GM12878 (cell line): ENCODE data around the gene FBXW10B. TPM values are rescaled to one million over a fixed set of nuclear protein-coding genes. Genes with fewer than 3 reads are reported as not detected.

Source experiments
- CREM ChIP-seq: IDR thresholded peaks from 2 replicates; pipeline ENCODE4 v1.6.1; 2014; ENCODE audit warnings: antibody characterized with exemption, low read depth
- HDAC2 ChIP-seq: fragments of 200-600 bp; sonication (generic); IDR thresholded peaks from 2 replicates; pipeline ENCODE4 v1.6.1; 2017
- IRF3 ChIP-seq: fragments of 450-650 bp; IDR thresholded peaks from 2 replicates; pipeline ENCODE4 v1.6.1; 2014; ENCODE audit warnings: mild to moderate bottlenecking
- LARP7 ChIP-seq: fragments of 450-650 bp; IDR thresholded peaks from 2 replicates; pipeline ENCODE4 v1.6.1; 2017; ENCODE audit warnings: mild to moderate bottlenecking
- MLLT1 ChIP-seq: fragments of 450-650 bp; IDR thresholded peaks from 2 replicates; pipeline ENCODE4 v1.6.1; 2016; ENCODE audit warnings: mild to moderate bottlenecking
- NR2C2 ChIP-seq: IDR thresholded peaks from 2 replicates; pipeline ENCODE4 v1.6.1; 2011; ENCODE audit warnings: borderline replicate concordance, low read depth; ENCODE audit not compliant: control insufficient read depth, insufficient read length
- POLR2AphosphoS5 ChIP-seq: IDR thresholded peaks from 2 replicates; pipeline ENCODE4 v1.6.1; 2011; ENCODE audit warnings: mild to moderate bottlenecking, low read length, inconsistent platforms
- POU2F2 ChIP-seq: IDR thresholded peaks from 3 replicates; pipeline ENCODE4 v1.6.1; 2011; ENCODE audit warnings: low read depth, mild to moderate bottlenecking, low read length, borderline replicate concordance
- RCOR1 ChIP-seq: conservative IDR thresholded peaks from 2 replicates; pipeline ENCODE4 v1.6.1; 2012; ENCODE audit warnings: low read depth, low read length, improper control_type of control experiment
- TAF1 ChIP-seq: IDR thresholded peaks from 2 replicates; pipeline ENCODE4 v1.6.1; 2011; ENCODE audit warnings: mild to moderate bottlenecking, low read depth, low read length, borderline replicate concordance
- ZSCAN29 ChIP-seq: fragments of 450-650 bp; IDR thresholded peaks from 2 replicates; pipeline ENCODE4 v1.6.1; 2017; ENCODE audit warnings: mild to moderate bottlenecking, moderate library complexity
- polyA plus RNA-seq, 11 experiments: library from polyadenylated mRNA; depleted of rRNA in 4 of 11; unstranded in 6 of 11; stranded (reverse) in 5 of 11; fragments of >200 nt; fragmentation: Nextera tagmentation in 4 of 11; fragmentation: Illumina TruSeq in 1 of 11; extraction: Ambion mirVana in 4 of 11; extraction: Trizol in 1 of 11; gene quantifications; 1 replicate in 1 of 11; 2 replicates in 10 of 11; pipeline versions ENCODE4 v1.2.1 to v1.2.3, GENCODE V29; 2011 to 2016; ENCODE audit warnings: inconsistent platforms in 2 of 11, missing spikeins in 2 of 11, low read depth in 1 of 11
- total RNA-seq, 4 experiments: library from RNA; depleted of rRNA in 3 of 4; stranded (reverse); fragments of >200 nt in 3 of 4; fragmentation: Illumina TruSeq in 1 of 4; extraction: Trizol in 1 of 4; gene quantifications; 2 replicates each; pipeline versions ENCODE4 v1.2.1 to v1.2.3, GENCODE V29; 2013 to 2021
- TF ChIP-seq, protein P1 (sequence below): IDR thresholded peaks from 2 replicates; pipeline ENCODE4 v1.6.1; 2011; ENCODE audit warnings: mild to moderate bottlenecking, low read depth, low read length, moderate library complexity; ENCODE audit not compliant: insufficient replicate concordance
- TF ChIP-seq, protein P2 (sequence below): IDR thresholded peaks from 2 replicates; pipeline ENCODE4 v1.6.1; 2012; ENCODE audit warnings: low read depth, low read length, improper control_type of control experiment

Gene FBXW10B
- total and polyA plus RNA-seq, 10 of the 15 experiments (the other 5 are each of a cell fraction or from before 2014, with no cell fraction given): 0.04 to 0.19 (median 0.11) TPM; not detected in 5

GRCh38 chr17:15658296-15658695 lies 38.8 kb upstream of the FBXW10B start (continued):
- TF ChIP-seq MLLT1 (no peak), POU2F2 (no peak), TAF1 (no peak), IRF3 (no peak), CREM (no peak), RCOR1 (no peak), POLR2AphosphoS5 (no peak), LARP7 (no peak), NR2C2 (no peak), HDAC2 (no peak), ZSCAN29 (no peak)
- TF ChIP-seq, protein P1, sequence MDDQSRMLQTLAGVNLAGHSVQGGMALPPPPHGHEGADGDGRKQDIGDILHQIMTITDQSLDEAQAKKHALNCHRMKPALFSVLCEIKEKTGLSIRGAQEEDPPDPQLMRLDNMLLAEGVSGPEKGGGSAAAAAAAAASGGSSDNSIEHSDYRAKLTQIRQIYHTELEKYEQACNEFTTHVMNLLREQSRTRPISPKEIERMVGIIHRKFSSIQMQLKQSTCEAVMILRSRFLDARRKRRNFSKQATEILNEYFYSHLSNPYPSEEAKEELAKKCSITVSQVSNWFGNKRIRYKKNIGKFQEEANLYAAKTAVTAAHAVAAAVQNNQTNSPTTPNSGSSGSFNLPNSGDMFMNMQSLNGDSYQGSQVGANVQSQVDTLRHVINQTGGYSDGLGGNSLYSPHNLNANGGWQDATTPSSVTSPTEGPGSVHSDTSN: no peak
- TF ChIP-seq, protein P2, sequence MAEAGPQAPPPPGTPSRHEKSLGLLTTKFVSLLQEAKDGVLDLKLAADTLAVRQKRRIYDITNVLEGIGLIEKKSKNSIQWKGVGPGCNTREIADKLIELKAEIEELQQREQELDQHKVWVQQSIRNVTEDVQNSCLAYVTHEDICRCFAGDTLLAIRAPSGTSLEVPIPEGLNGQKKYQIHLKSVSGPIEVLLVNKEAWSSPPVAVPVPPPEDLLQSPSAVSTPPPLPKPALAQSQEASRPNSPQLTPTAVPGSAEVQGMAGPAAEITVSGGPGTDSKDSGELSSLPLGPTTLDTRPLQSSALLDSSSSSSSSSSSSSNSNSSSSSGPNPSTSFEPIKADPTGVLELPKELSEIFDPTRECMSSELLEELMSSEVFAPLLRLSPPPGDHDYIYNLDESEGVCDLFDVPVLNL: no peak
